Stomach (tissue), 9 donors: ENCODE data around the gene AGTR1. TPM values are rescaled to one million over a fixed set of nuclear protein-coding genes. Genes with fewer than 3 reads are reported as not detected.
"Not testable (repeated sequence)": the region's sequence is repeated elsewhere in the genome, so short reads cannot be mapped to it uniquely, and the experiment has no call there.

Experiments used
- DNase-seq, 2 donors: peaks; one replicate each; pipeline versions ENCODE4 v3.0.0 to v3.0.0-alpha.2; 2013 to 2019
- H3K27ac ChIP-seq, 5 donors: fragments of 200-600 bp in 4 of 5; sonication (generic) in 4 of 5; one replicate each; pipeline ENCODE4 v1.5.1; 2013 to 2019; ENCODE audit warnings: mild to moderate bottlenecking in 1 of 5, moderate library complexity in 1 of 5
- H3K27me3 ChIP-seq, 3 donors: fragments of 200-600 bp; sonication (generic); one replicate each; pipeline ENCODE4 v1.5.1; 2017 to 2019; ENCODE audit warnings: mixed run types in 1 of 3
- H3K36me3 ChIP-seq, 4 donors: fragments of 200-600 bp; sonication (generic); 1 replicate in 3 of 4; 2 replicates in 1 of 4; pipeline ENCODE4 v1.5.1; 2016 to 2019
- H3K4me1 ChIP-seq, 4 donors: fragments of 200-600 bp; sonication (generic); one replicate each; pipeline ENCODE4 v1.5.1; 2016 to 2019
- H3K4me3 ChIP-seq, 4 donors: fragments of 200-600 bp; sonication (generic) in 3 of 4; one replicate each; pipeline ENCODE4 v1.5.1; 2016 to 2019; ENCODE audit warnings: mild to moderate bottlenecking in 1 of 4
- H3K9me3 ChIP-seq, 4 donors: fragments of 200-600 bp; sonication (generic); one replicate each; pipeline ENCODE4 v1.5.1; 2016 to 2019
- EP300 ChIP-seq: sonication (generic); formaldehyde crosslinking; IDR thresholded peaks from one replicate; pipeline ENCODE4 v1.6.1; 2017; ENCODE audit warnings: antibody characterized with exemption
- POLR2A ChIP-seq, 4 donors: fragments of 450-650 bp; IDR thresholded peaks; one replicate each; pipeline ENCODE4 v1.6.1; 2016; ENCODE audit warnings: antibody characterized with exemption in 4 of 4, control low read depth in 2 of 4, mild to moderate bottlenecking in 1 of 4, moderate library complexity in 1 of 4
- POLR2AphosphoS5 ChIP-seq, 3 donors: sonication (generic); formaldehyde crosslinking; IDR thresholded peaks; one replicate each; pipeline ENCODE4 v1.6.1; 2016; ENCODE audit warnings: antibody characterized with exemption in 3 of 3
- WGBS, 5 donors: extraction: QIAGEN DNeasy Blood & Tissue Kit in 3 of 5; methylation state at CpG; one replicate each; pipeline versions ENCODE4 v1.1.5 to v1.1.7; 2013 to 2018; 5-methylcytosine and 5-hydroxymethylcytosine counted together
- intact Hi-C: fragments of 100-400 bp; cut with DNase I; formaldehyde crosslinking; loops from one replicate; pipeline ENCODE4 v1.15.1; 2023; ENCODE audit warnings: low total_unique reads
- polyA plus RNA-seq, 3 donors: library from polyadenylated mRNA; stranded (reverse); fragments of 200-250 nt; gene quantifications; one replicate each; pipeline ENCODE4 v1.2.3, GENCODE V29; 2013
- total RNA-seq, 5 donors: library from RNA; depleted of rRNA; stranded (reverse); fragments of >200 nt; gene quantifications; one replicate each; pipeline versions ENCODE4 v1.1.0 to v1.2.3, GENCODE V29; 2014 to 2016
- TF ChIP-seq, protein P1 (sequence below), 7 experiments: fragments of 450-650 bp in 4 of 7; fragments of 200-600 bp in 3 of 7; sonication (generic) in 3 of 7; IDR thresholded peaks; one replicate each; pipeline ENCODE4 v1.5.1; 2016 to 2019; ENCODE audit warnings: antibody characterized with exemption in 7 of 7, control low read depth in 2 of 7, mild to moderate bottlenecking in 1 of 7
- donor health status: healthy with polysubstance abuse.
- donor health status: Bipolar disorder and iron deficiency.
- donor health status: healthy.

The AGTR1 gene
- total and polyA plus RNA-seq, 8 donors: 0.25 to 11.0 (median 3.6) TPM

DNA sequence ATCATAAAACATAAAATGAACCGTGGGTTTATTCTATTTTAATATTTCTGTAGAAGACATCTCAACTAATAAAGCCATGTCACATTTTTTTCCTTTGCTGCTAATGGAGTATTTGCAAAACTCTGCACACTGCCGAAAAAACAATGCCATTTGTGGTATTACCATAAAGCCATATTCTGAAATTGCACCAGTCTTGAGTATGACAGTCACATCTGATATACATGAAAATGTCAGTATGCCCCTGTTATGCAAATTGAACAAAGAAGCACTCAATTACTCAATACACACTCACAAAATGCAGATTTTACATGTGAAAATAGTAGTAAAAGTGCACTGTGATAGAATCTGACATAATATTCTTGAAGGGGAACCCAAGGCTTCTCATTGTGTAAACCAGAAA is 74.7 kb downstream of the AGTR1 start:
- no peaks in the 10 kb centered on the region for H3K27me3 ChIP-seq
- no peak for DNase-seq
- H3K4me1 ChIP-seq: no peaks in the 10 kb centered on the region
- no peak overlapping the region for H3K27ac ChIP-seq
- no peaks in the 10 kb centered on the region for H3K36me3 ChIP-seq
- intact Hi-C loops: no loop called here
- H3K9me3 ChIP-seq: peaks cover 0 to 4% (median 0%) of the 10 kb centered on the region in 4 donors
- H3K4me3 ChIP-seq: no peak overlapping the region
- 30 to 57% (median 35%) methylated on average over 2 of the region's 2 CpGs for WGBS, 5 donors
- TF ChIP-seq, protein P1, sequence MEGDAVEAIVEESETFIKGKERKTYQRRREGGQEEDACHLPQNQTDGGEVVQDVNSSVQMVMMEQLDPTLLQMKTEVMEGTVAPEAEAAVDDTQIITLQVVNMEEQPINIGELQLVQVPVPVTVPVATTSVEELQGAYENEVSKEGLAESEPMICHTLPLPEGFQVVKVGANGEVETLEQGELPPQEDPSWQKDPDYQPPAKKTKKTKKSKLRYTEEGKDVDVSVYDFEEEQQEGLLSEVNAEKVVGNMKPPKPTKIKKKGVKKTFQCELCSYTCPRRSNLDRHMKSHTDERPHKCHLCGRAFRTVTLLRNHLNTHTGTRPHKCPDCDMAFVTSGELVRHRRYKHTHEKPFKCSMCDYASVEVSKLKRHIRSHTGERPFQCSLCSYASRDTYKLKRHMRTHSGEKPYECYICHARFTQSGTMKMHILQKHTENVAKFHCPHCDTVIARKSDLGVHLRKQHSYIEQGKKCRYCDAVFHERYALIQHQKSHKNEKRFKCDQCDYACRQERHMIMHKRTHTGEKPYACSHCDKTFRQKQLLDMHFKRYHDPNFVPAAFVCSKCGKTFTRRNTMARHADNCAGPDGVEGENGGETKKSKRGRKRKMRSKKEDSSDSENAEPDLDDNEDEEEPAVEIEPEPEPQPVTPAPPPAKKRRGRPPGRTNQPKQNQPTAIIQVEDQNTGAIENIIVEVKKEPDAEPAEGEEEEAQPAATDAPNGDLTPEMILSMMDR (IDR thresholded peaks at IDR 0.05): no peak
- TF ChIP-seq POLR2A (IDR thresholded peaks at IDR 0.05) (no peak), POLR2AphosphoS5 (IDR thresholded peaks at IDR 0.05) (no peak)

DNA sequence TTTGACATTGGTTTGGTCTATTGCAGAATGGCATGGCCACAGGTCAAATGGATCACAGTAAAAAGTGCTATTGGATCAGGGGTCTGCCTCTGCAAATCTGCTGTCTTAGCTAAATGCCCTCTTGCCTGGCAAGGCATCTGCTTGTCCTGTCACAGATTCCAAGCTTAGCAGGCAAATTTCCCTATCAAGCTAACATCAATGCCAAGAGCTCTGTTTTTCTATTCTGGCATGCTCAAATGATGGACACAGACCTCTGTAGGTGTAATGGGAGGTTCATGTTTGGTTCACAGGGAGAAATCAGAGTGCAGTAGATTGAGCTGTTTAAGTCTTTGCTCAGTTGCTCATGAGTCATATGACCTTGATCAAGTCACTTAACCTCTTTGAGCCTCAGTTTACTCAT is 75.1 kb downstream of the AGTR1 start:
- H3K27ac ChIP-seq: no peak overlapping the region
- H3K27me3 ChIP-seq: no peaks in the 10 kb centered on the region
- DNase-seq: no peak
- peaks cover 0 to 4% (median 0%) of the 10 kb centered on the region in 4 donors for H3K9me3 ChIP-seq
- no peaks in the 10 kb centered on the region for H3K36me3 ChIP-seq
- H3K4me1 ChIP-seq: no peaks in the 10 kb centered on the region
- TF ChIP-seq POLR2A (IDR thresholded peaks at IDR 0.05): no peak
- no peak for TF ChIP-seq POLR2AphosphoS5 (IDR thresholded peaks at IDR 0.05)
- no peak for TF ChIP-seq EP300
- TF ChIP-seq, protein P1 (IDR thresholded peaks at IDR 0.05): no peak
- intact Hi-C loops: no loop called here
- no peak overlapping the region for H3K4me3 ChIP-seq

GRCh38 chr3:148773805-148774204 is 76.1 kb downstream of the AGTR1 start:
- 63 to 79% (median 72%) methylated on average over 2 of the region's 2 CpGs for WGBS, 5 donors
- H3K4me3 ChIP-seq: no peak overlapping the region
- no peaks in the 10 kb centered on the region for H3K36me3 ChIP-seq
- no peaks in the 10 kb centered on the region for H3K4me1 ChIP-seq
- DNase-seq: no peak
- H3K27ac ChIP-seq: no peak overlapping the region
- intact Hi-C loops: no loop called here
- TF ChIP-seq POLR2AphosphoS5 (IDR thresholded peaks at IDR 0.05): no peak
- no peak for TF ChIP-seq EP300
- TF ChIP-seq POLR2A (IDR thresholded peaks at IDR 0.05): no peak
- TF ChIP-seq, protein P1 (IDR thresholded peaks at IDR 0.05): no peak
- H3K9me3 ChIP-seq: peaks cover 0 to 4% (median 0%) of the 10 kb centered on the region in 4 donors
- no peaks in the 10 kb centered on the region for H3K27me3 ChIP-seq

GRCh38 chr3:148778926-148779325 is 81.2 kb downstream of the AGTR1 start:
- H3K36me3 ChIP-seq: no peaks in the 10 kb centered on the region
- H3K4me1 ChIP-seq: no peaks in the 10 kb centered on the region
- no peak overlapping the region for H3K4me3 ChIP-seq
- H3K9me3 ChIP-seq: no peaks in the 10 kb centered on the region
- 85 to 90% (median 89%) methylated on average over 3 of the region's 3 CpGs for WGBS, 5 donors
- TF ChIP-seq POLR2A (IDR thresholded peaks at IDR 0.05): no peak
- no peak overlapping the region for H3K27ac ChIP-seq
- H3K27me3 ChIP-seq: no peaks in the 10 kb centered on the region
- DNase-seq: no peak
- intact Hi-C loops: no loop called here

DNA sequence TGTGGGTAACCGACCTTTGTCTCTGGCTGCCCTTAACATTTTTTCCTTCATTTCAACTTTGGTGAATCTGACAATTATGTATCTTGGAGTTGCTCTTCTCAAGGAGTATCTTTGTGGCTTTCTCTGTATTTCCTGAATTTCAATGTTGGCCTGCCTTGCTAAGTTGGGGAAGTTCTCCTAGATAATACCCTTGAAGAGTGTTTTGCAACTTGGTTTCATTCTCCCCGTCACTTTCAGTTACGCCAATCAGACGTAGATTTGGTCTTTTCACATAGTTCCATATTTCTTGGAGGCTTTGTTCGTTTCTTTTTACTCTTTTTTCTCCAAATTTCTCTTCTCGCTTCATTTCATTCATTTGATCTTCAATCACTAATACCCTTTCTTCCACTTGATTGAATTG is 87.3 kb downstream of the AGTR1 start:
- H3K36me3 ChIP-seq, DNase-seq, H3K27me3 ChIP-seq, H3K27ac ChIP-seq, H3K9me3 ChIP-seq, H3K4me1 ChIP-seq, H3K4me3 ChIP-seq, intact Hi-C loops: not testable (repeated sequence)
- WGBS, 5 donors: 76 to 89% (median 83%) methylated on average over 6 of the region's 6 CpGs

DNA sequence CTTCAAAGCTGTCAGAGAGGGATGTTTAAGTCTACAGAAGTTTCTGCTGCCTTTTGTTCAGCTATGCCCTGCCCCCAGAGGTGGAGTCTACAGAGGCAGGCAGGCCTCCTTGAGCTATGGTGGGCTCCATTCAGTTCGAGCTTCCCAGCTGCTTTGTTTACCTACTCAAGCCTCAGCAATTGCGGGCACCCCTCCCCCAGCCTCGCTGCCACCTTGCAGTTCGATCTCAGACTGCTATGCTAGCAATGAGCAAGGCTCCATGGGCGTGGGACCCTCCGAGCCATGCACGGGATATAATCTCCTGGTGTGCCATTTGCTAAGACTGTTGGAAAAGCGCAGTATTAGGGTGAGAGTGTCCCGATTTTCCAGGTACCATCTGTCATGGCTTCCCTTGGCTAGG is 88.5 kb downstream of the AGTR1 start:
- intact Hi-C loops, H3K27ac ChIP-seq, H3K27me3 ChIP-seq, DNase-seq, H3K36me3 ChIP-seq, H3K9me3 ChIP-seq, H3K4me1 ChIP-seq, H3K4me3 ChIP-seq: not testable (repeated sequence)
- 83 to 95% (median 89%) methylated on average over 9 of the region's 9 CpGs for WGBS, 5 donors
